Measurements from ENCODE around the gene MRPL24. TPM values are rescaled to one million over a fixed set of nuclear protein-coding genes. Genes with fewer than 3 reads are reported as not detected.

MRPL24 gene
- total and polyA plus RNA-seq, 10 of the 15 experiments (the other 5 are each of a cell fraction or from before 2014, with no cell fraction given): 87.4 to 269 (median 134) TPM

DNA sequence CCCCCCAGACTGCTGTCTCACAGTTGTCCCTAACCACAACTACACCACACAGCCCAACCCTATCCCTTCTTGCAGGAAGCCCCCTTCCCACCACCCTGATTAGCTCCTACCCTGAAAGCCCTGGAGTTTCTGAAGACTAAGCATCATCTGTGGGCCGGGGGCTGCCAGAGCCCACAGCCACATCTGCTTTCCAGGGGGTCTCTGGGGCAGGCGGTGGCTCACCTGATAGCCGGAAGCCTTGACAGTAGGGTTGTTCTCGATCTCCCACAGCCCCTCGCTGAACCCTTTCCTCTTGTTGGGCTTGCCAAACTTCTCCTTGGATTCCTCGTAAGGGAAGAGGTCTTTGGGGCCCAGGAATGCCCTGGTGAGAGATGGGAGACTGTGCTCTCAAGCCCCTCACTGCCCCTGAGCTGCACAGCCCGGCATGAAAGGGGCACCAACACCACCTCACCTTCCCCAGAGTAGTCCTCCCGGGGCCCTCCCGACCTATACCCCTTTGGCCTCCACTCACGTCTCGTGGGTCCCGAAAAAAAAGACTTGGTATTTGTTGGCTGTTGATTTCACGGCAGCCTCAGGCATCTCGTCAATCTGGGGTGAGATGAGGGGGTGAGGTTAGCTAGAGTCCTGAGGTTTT lies 4.0 kb upstream of the MRPL24 start (continued):
- TF ChIP-seq SREBF1 (IDR thresholded peaks at IDR 0.05; ENCODE audit: low read length) (no peak), ZBTB11 (CRISPR knock-in tag; IDR thresholded peaks at IDR 0.05) (no peak), YBX1 (IDR thresholded peaks at IDR 0.05) (no peak), SMC3 (IDR thresholded peaks at IDR 0.05; ENCODE audit: borderline replicate concordance, low read length) (no peak), CTCF (IDR thresholded peaks at IDR 0.05 in 2 of 3, conservative IDR thresholded peaks at IDR 0.05 in 1 of 3; ENCODE audit: control insufficient read depth in 2 of 3, extremely low read depth in 1 of 3, insufficient read depth in 1 of 3, low read depth in 3 of 3, low read length in 3 of 3) (no peak), TCF12 (IDR thresholded peaks at IDR 0.05; ENCODE audit: low read depth, low read length) (no peak)

DNA sequence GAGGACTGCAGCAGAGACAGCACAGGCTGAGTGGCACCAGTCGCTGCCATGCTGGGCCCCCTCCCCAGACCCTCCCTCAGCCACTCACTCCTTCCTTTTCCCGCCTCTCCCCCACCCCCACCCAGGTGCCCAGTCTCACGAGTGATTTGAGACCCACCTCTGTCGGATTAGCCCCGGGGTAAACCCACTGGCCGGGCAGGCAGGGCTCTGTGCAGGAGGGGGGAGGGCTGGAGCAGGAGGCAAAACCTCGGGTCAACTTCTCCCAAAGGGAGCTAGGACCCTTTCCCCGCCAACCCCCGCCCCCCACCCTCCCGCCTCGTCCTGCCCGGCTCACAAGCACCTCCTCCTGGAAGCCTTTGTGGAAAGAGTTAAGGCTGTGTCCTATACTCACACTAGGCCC lies 3.5 kb upstream of the MRPL24 start:
- ChIA-PET SMC1A (ENCODE audit: uncharacterized antibody, unreplicated experiment) (no interaction called here), CTCF (interaction anchor here (0.8 kb wide), 1 partner anchor 18 kb away, joined by 4 read pairs; no protein-coding TSS in a partner anchor), POLR2A (no interaction called here), RAD21 (ENCODE audit: unreplicated experiment) (no interaction called here)
- Histone ChIP-seq H2AFZ (ENCODE audit: control insufficient read depth, low read depth, low read length) (no peak overlapping the region), H3K4me2 (ENCODE audit: control insufficient read depth, insufficient read depth) (no peak overlapping the region), H3K27ac (ENCODE audit: control insufficient read depth, insufficient read depth) (no peak overlapping the region), H3K27me3 (replicated peaks in 1 of 2; ENCODE audit: control insufficient read depth in 2 of 2, insufficient read depth in 2 of 2, low read length in 1 of 2) (no peaks in the 10 kb centered on the region), H4K20me1 (ENCODE audit: control insufficient read depth, insufficient read depth) (no peaks in the 10 kb centered on the region), H3K36me3 (ENCODE audit: control insufficient read depth in 2 of 2, insufficient read depth in 2 of 2, low read length in 1 of 2) (peaks cover 22 to 23% of the 10 kb centered on the region in 2 experiments), H3K4me1 (ENCODE audit: control insufficient read depth, insufficient read depth, low read length) (peaks cover 20% of the 10 kb centered on the region), H3K9ac (ENCODE audit: control insufficient read depth, insufficient read depth, low read length) (no peak overlapping the region), H3K4me3 (no peak overlapping the region), H3K9me3 (replicated peaks; ENCODE audit: control insufficient read depth, insufficient read depth, low read length) (no peaks in the 10 kb centered on the region), H3K79me2 (ENCODE audit: control insufficient read depth, insufficient read depth, low read length) (peaks cover 60% of the 10 kb centered on the region)
- no peak for TF ChIP-seq CHD2 (IDR thresholded peaks at IDR 0.05; ENCODE audit: borderline replicate concordance, low read depth, low read length)
- BruUV-seq (replicated peaks): no TSS peak
- 67% methylated on average over 4 of the region's 12 CpGs for WGBS (ENCODE audit: insufficient coverage, insufficient replicate concordance, low lambda C conversion rate, missing lambda C conversion rate)
- FAIRE-seq: no peak
- DNase-seq (ENCODE audit: low read depth, low spot score): no peak
- in situ Hi-C loops (cut with MboI) (no loop called here), intact Hi-C loops (cut with micrococcal nuclease; ENCODE audit: unreplicated experiment) (loop anchor here (10.0 kb wide), 1 partner anchor 240 kb away; the partner anchor contains the start of gene MEF2D)
- no peak for ATAC-seq
